ENCODE data around the gene NHSL1.

GRCh38 chr6:138372711-138373463 lies 126.4 kb downstream of the NHSL1 start:
- no peak for TF ChIP-seq CTCF (IDR thresholded peaks at IDR 0.05)
- no peak for TF ChIP-seq POLR2AphosphoS5 (IDR thresholded peaks at IDR 0.05)

Measured in transverse colon (tissue), 4 donors.